ENCODE results near the gene AEBP1.

Gene AEBP1

DNA sequence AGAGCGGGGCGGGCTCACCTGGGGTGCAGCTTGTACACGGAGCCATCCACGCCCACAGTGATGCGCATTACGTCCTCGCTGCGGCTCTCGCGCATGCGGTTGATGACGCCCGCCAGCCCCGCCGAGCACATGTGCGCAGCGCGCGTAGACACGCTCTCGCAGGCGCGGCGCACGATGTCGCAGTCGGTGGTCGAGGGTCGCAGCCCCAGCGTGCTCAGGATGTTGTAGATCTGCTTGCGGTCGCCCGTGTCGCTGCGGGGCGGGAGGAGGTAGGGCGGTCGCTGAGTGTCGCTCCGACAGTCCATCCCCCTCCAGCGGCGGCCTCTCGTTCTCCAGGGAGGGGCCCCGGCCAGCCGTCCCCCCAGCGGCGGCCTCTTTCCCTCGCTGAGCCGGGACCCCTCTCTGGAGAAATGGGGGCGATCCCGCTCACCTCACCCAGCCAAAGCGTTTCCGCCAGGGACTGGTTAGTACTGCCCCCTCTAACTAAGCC lies 41.4 kb downstream of the AEBP1 start:
- DNase-seq: peak; percentile 26 to 48

- peak; percentile 25 to 56 for DNase-seq
Measured at GRCh38 chr7:44145969-44146911, 42.1 kb downstream of the AEBP1 start.

GRCh38 chr7:44147026-44147991 lies 43.2 kb downstream of the AEBP1 start:
- DNase-seq: no peak

DNA sequence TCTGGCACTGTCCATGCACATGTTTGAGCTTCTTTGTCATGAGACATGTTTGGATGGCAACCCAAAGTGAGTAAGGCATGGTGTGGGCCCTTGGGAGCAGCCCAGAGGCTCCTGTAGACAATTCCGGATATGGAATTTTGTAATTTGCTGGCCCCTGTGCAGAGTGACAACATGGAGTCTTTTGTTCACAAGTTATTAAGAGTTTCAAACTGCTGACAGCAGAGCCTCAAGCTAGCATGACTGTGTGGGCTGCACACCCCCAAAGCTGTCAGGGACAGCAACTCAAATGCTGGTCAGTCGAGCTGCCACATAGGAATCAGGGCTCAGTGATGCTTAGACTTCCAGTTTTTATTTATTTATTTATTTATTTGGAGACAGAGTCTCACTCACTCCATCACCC lies 44.0 kb downstream of the AEBP1 start:
- DNase-seq: no peak

DNA sequence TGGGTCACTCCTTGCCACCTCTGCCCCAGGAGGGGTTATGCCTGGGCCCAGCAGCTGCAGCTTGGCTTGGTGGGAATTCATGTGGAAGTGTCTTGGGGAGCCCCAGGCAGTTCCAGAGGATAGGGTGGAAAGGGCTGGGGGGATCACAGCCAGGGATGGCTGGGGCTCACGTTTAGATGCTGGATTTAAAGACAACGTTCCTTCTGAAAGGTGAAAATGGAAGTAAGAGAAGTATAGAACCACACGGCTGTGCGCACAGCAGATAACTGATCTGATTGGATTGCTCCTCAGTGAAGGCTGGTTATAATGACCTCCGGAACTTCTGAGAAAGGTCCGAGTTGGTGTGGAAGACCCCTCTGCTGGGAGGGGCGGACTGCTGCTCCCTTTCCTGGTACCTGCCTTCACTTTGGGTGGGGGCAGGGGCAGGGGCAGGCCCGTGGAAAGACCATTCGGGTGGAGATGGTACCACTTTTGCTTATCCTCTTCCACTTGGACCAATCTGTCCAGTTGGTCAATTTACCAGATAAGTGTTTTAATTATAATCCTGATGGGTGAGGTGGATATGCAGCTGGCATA lies 44.9 kb downstream of the AEBP1 start:
- no peak for DNase-seq

DNA sequence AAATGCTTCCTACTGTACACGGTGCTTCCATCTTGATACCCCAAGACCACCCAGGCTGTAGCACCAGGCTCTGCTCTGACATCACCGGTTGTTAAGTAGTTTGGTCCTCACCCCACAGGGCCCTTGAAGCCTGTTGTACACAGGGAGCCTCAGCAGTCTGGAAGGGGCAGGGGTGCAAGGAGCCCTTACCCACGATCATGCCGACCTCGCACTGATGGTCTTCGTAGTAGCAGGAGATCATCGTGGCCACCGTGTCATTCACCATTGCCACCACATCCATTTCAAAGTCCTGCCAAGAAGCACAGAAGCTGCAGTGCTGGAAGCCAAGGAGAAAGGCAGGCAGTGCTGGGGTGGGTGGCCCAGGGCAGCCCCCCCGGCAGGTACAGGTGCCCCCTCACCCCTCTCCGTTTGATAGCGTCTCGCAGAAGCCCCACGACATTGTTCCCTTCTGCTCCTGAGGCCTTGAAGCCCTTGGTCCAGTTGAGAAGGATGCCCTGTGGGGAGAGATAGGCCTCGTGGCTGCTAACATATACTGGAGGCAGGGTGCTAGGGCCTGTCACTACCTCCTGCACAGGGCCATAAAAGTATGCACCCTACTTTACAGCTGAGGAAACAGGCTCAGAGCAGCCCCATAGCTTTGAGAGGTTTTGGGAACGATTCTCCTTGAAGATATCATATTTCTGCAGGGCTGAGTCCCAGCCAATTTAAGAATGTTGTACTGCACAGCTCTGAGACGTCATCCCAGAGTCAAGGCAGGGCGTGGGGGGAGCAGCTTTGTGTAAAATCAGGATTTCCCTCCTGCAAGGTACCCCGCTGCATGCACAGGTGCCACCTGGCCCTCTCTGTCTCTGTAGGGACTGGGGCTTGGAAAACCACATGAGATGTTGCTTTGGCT lies 45.7 kb downstream of the AEBP1 start:
- DNase-seq: no peak

DNA sequence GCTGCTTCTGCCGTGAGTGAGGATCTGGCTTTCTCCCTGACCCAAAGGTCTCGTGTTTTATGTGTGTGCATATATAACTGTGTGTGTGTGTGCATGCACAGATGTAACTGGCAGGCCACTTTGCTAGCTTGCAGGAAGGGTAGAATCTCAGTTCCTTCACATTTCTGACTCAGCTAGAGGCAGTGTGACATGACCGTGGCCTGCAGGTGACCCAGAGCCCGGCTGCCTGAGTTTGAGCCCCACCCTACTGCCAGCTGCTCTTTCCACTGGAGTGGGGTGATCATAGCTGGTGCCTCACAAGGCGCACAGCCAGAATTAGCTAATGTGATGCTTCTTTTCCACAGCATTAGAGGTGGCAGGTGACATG lies 46.3 kb downstream of the AEBP1 start:
- no peak for DNase-seq

DNA sequence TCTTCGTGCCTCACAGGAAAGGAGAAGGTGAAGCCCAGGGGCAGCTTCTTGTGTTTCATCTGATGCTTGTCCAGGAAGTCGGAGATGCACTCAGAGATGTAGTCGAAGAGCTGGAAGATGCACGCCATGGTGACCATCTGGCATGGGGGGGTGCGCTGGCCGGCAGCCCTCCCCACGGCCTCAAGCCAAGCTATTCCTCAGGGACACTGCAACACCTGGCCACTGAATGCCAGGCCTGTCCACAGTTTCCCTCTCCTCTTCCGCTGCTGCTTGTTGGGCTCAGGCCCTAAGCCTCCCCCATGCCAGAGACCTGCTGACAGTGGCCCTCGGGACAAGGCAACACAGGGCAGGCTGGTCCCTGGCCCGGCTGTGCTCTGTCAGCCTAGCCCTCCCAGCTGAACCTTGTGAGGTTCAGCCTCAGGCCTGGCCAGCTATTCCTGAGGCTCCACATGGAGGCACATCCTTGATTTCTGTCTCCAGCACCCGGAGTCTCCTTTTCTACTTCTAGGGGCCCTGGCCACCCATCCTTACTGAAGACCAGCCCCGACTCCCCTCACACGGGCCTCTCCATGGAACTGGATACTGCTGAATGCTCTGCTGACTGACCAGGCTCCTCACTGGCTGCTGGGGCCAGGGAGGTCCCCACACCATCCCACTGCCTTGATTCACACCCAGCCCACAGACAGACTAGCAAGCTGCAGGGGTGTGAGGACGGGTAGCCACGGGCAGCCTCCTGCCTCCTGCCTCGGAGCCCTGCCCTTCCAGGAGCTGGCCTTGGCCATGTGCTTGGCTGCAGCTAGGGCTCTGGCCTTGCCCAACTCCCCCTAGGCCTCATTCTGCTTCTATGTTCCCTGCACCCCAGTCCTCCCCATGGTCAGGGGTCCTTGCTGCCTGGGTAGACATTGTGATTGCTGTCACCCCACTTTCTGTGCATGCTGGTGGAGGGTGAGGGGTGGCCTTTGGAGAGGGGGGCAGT lies 47.1 kb downstream of the AEBP1 start:
- no peak for DNase-seq

DNA sequence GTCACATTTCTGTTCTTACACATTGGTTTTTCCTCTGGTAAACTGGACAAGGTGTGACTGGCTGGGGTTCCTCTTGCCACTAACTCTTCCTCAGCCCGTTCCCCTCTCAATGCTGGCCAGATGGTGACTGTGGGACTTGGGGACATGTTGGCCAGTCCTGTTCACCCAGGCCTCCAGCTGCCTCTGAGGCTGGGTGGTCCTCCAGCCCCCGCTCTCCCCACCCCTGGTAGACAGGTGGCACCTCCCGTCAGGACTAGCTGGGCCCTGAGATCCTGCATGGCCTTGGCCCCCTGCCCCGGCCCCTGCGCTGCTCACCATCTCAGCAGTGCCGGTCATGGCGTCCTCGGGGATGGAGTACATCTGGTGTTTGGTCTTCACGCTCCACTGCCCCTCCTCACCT lies 47.8 kb downstream of the AEBP1 start:
- no peak for DNase-seq

- no peak for DNase-seq
Measured at GRCh38 chr7:44152971-44153947, 49.1 kb downstream of the AEBP1 start.

GRCh38 chr7:44153948-44154335 lies 49.8 kb downstream of the AEBP1 start:
- DNase-seq: no peak

DNA sequence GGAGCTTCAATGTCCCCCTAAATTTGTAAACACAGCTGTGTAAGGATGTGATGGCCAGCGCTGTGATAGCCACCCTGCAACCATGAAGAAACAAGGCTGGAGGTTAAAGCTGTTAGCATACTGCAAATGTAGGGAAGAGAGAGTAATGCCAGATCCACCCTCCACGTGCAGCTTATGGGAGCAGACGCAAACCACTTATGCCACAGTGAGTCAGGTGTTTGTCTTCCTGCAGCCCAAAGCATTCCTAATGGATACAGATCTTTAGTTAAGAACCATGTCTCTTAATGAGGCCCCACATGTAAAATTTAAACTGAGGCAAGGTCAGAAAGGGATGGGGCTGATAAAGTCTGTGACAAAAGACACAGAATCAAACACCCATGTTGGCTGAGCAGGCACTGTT lies 50.6 kb downstream of the AEBP1 start:
- DNase-seq: no peak

- no peak for DNase-seq
Measured at GRCh38 chr7:44155191-44156185, 51.3 kb downstream of the AEBP1 start.

DNA sequence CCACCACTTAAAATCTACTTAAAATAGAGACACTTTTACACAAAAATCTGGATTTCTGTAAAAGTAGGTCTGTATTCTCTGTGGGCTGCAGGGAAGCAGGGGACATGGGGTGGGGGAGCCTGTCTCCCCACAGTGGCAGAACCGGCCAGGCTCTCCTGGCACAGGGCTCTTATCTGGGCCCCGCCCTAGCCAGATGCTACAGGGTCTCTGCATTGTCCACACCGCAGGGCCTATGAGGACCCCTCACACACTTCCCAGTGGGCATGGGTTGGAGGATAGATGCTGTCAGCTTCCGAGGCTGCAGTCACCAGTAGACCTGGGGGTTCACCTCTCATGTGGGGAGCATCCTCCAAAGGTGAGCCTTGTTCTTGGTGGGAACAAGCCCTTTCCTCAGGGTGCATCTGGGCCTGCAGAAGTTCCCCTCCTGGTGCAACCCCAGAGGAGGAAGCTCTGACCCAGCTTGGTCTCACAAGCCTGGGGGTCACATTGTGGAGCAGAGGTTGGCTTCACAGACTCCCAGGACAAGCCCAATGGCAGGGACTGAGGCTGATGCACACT lies 52.4 kb downstream of the AEBP1 start:
- no peak for DNase-seq

- no peak for DNase-seq
Measured at GRCh38 chr7:44157116-44158080, 53.3 kb downstream of the AEBP1 start.

GRCh38 chr7:44158096-44158872 lies 54.1 kb downstream of the AEBP1 start:
- DNase-seq: no peak

All from NCI-H1930 (cell line).